HG03575 (cell line): ENCODE results near the gene LMTK2.
"Not testable (repeated sequence)": the region's sequence is repeated elsewhere in the genome, so short reads cannot be mapped to it uniquely, and the experiment has no call there.

ENCODE experiments used
- ATAC-seq: cut with Tn5 transposase; IDR thresholded peaks from one replicate; pipeline ENCODE4 v1.9.1; 2021; ENCODE audit not compliant: unreplicated experiment, insufficient number of reproducible peaks, low FRiP score; ENCODE audit errors: extremely low read depth

LMTK2 gene

DNA sequence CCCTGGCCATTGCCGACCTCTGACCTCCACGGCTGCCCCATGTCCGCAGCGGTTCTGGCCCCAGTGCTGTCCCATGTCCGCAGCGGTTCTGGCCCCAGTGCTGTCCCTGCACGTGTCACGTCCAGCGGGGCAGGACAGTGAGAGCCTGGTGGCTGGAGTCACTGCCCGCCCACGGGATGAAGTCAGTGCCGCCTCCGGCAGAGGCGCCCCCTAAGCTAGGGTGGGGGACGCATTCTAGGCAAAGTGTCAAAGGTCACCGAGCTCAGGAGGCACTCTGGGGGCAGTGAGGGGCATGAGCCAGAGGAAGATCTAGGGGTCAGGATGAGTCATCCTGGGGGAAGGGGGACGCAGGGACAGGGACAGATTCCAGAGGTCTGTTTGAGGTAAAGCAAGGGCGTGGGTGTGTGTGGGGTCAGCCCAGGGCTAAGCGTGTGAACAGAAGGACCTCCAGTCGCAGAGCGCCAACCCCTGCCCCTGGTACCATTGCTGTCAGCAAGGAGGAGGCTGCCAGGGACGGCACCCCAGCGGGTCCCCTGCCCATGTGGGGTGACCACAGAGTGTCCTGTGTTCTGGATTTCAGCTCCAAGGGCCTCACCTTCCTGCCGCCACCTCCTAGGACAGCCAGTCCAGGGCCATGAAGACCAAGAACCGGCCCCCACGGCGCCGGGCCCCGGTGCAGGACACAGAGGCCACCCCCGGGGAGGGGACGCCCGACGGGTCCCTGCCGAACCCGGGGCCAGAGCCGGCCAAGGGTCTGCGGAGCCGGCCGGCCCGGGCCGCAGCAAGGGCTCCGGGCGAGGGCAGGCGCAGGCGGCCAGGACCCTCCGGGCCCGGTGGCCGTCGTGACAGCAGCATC is 105.2 kb downstream of the LMTK2 start:
- ATAC-seq: no peak

GRCh38 chr7:98212532-98213041 is 105.9 kb downstream of the LMTK2 start:
- ATAC-seq: no peak

GRCh38 chr7:98213296-98213887 is 106.7 kb downstream of the LMTK2 start:
- ATAC-seq: no peak

DNA sequence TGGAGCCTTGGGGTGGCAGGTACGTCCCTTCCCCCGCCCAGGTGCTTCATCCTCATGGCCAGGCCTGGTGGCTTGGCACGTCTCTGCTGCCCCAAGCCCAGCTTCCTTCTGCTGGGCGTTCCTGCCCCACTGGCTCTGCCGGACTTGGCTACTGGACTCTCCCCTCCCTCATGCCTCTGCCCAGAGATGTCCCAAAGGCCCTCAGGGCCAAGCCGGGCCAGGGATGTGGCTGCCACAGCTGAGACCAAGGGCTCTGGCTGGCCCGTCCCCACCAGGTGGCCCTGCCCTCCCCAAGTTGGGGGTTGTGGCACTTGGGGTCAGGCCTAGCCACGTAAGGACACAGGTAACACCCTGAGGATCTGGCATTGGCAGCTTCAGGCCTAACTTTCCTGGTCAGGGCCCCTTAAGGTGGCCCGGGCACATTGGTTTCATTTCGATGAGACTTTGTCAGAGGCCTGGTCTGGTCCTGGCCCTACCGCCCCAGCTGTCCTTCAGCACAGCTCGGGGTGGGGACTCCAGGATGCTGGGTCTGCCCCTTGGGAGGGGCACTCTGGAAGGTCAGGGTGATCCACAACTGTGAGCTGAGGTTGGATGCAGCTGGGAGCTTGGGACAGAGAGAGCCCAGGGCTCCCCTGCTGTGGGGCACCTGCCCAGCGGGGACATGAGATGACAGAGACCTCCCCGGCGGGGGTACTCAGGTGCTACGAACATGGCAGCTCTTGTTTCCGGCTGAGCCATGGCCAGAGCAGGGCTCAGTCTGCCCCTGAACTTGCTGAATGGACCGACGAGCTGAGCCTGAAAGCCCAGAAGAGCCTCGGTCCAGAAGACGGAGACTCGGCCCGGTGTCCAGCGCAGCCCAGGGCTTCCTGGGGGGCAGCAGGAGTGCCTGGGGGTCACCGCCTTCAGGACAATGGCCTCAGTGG is 107.5 kb downstream of the LMTK2 start:
- ATAC-seq: no peak

DNA sequence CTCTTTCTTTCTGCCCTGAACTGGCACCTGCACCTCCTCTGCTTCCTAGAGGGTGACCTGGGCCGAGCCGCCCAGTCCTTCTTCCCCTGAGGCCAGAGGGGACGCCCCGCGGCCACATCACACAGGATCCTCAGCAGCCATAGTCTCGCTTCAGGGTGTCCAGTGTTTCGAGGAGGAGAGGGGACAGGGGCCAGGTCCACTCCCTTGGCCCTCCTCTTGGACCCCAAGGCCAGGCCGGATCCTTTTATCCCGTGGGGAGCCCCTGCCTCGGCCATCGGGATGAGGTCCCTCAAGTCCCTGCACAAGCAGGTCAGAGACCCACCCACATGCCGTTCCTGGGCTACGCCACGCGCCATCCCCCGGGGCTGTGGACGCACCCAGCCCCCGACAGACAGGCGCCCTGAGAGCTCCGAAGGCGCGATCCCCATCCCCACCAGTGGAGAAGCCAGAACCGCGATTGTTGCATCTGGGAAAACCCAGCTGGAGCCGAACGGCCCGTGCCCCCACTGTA is 108.2 kb downstream of the LMTK2 start:
- ATAC-seq: no peak

GRCh38 chr7:98215561-98216495 is 109.2 kb downstream of the LMTK2 start:
- ATAC-seq: no peak

DNA sequence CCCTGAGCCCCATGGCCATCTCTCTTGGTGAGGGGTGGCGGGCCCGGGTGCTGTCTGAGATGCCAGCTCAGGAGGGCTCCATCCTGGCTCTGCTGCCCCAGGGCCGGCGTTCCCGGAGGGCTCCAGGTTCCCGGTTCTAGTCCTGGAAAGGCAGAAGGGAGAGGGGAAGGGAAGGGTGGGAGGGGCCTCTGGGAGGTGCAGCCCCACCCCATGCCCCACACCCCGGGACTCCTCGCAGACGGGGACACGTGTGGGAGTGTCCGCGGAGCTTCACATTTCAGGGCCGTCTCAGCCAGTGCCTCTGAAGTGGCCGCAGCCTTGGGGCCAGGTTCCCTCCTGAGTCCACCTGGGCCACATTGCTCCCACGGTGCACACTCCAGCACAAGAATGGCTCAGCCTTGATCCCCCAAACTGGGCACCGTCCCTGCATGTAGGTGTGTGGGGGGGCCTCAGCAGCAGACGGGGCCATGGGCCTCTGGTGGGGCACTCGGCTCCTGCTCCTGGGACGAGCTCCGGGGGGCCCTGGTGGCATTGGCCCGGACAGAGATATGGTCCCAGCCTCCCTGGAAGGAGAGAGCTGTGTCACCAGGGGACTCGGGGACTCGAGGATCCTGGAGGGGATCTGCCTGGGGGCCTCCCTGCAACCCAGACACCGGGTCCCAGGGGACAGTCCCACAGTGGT is 110.4 kb downstream of the LMTK2 start:
- ATAC-seq: no peak

DNA sequence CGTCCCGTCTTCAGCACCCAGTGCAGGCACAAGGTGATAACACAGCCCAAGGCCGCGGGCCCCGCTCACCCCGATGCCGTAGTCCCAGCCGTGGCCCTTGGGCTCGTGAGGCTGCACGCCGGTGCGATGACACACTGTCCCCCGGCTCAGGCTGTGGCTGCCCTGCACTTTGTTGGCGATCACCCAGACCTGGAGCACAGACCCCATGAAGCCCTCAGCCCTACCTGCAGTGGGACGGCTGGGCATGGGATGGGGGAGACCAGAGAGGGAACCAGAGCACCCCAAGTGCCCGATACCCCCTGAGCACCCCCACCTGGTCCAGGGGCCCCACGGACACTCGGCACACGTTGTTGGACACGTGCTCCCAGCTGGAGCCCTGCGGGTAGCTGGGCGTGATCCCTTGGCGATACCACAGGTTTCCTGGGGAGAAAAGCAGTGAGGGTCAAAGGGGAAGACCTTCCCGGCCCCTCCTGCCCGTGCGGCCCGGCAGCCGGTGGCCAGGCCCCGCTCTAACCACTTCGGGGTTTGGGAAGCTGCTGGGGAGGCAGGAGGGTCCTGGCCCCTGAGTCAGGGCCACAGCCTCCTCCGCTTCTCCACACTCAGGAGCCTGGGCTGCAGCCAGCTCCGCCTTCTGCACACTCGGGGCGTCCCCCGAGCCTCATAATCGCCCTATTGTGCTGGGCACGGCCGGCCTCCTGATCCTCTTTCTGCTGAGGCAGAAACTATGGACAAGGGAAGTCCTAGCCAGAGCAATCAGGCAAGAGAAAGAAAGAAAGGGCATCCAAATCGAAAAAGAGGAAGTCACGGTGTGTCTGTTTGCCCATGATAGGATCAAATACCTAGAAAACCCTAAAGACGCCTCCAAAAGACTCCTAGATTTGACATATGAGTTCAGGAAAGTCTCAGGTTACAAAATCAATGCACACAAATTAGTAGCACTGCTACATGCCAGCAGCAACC is 111.2 kb downstream of the LMTK2 start:
- no peak for ATAC-seq

GRCh38 chr7:98219382-98219781 is 112.7 kb downstream of the LMTK2 start:
- ATAC-seq: not testable (repeated sequence)

- no peak for ATAC-seq
Observed at GRCh38 chr7:98221611-98222532, 115.2 kb downstream of the LMTK2 start.

DNA sequence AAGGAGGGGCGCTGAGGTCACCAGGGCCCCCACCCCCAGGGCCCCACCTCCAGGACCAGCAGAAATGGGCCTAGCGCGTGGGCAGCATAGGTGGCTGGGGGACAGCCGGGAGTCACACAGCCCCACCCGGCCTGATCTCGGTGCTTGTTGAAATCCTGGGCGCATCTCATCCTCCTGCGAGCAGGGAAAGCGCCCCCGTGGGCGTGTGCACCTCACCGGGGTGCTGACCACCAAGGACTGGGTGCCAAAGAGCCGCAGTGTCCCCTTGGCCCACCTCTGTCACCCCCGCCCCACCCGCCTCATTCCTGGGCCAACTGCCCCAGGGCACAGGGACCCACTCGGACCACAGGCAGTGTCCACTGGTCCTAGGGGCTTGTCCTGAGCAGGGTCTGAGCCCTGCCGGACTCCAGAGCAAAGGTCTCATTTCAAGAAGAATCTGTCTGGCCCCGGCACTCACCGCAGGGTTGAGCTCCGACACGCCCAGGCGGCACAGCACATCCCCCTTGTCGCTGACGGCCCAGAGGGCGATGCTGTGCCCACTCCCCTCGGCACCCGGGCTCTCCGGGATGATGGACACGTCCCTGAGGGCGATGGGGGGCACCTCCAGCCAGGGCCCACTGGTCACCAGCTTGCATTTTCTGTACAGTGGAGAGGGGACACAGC is 116.0 kb downstream of the LMTK2 start:
- ATAC-seq: no peak

GRCh38 chr7:98223351-98223897 is 116.8 kb downstream of the LMTK2 start:
- no peak for ATAC-seq

- no peak for ATAC-seq
Observed at GRCh38 chr7:98223898-98224700, 117.4 kb downstream of the LMTK2 start.

- ATAC-seq: no peak
Observed at GRCh38 chr7:98224701-98225181, 118.1 kb downstream of the LMTK2 start.
